ENCODE measurements around the gene C19orf47.

Gene C19orf47

GRCh38 chr19:40280608-40281221, 67.5 kb downstream of the C19orf47 start:
- DNase-seq, result no peak

DNA sequence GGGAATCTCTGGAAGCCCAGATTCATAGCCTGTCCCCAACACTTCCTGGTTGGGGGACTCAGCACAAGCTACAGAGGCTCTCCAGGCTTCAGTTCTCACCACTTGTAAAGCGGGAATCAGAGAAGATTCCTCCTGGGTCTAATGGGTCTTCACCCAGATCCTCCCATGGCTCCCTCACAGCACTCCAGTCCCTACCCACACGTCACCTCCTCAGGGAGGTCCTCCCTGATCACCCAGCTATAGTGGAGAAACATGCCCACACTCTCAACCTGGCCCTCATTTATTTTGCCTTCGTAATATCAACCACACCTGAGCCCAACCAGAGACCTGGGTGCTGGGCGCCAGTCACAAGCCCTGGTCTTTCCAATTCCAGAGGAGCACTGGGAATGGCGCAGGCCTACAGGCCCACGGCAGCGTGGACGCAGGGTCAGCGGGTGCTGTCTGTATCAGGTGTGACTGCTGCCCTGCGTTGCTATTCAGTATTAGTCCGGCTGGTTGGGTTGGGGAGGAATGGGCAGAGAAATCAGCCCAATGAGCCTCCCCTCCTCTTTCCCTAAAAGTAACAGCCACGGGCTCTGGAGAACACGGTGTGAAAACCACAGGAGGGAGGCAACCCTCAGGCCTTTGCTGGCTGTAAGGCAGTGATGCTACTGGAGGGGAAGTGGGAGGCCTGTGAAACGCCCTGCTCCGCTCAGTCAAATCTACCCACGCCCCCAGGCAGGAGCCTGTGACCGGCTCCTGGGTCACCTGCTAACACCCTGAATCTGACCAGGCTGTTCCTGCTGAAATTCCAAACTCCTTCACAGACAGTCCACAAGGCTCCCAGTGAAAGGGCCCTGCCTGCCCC, 68.2 kb downstream of the C19orf47 start:
- no peak for DNase-seq

- no peak for DNase-seq
Observed at GRCh38 chr19:40279120-40279551, 69.1 kb downstream of the C19orf47 start.

DNA sequence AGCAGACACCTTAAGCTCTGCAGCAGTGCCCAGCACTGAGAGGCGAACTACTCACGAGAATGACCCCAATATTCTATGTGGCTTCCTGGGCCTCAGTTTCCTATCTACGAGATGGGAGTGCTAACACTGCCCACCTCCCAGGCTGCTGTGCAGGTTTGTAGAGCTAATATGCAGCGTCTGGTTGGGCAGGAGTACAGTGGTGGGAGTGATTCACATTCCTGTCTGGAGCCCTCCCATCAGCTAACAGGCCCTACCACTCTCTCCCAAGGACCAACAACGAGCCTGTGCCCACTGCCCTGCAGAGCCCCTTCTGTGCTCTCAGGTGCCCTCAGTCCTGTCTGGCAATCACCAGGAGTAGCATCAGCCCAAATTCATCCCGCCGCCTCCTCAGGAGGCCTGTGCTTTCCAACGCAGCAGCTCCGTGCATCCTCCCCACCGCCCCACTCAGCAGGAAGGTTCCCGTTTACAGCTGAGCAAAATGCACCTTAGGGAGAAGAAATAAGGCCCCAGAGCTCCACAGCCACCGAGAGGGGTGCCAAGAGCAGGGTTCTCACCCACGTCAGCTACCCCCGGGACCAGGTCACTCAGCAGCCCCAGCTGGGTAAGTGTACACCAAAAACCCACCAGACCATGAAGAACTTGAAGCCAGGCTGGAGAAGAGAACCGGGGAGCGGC, 69.7 kb downstream of the C19orf47 start:
- no peak for DNase-seq

GRCh38 chr19:40277356-40278059, 70.7 kb downstream of the C19orf47 start:
- no peak for DNase-seq

GRCh38 chr19:40274585-40275544, 73.3 kb downstream of the C19orf47 start:
- DNase-seq, result no peak

DNA sequence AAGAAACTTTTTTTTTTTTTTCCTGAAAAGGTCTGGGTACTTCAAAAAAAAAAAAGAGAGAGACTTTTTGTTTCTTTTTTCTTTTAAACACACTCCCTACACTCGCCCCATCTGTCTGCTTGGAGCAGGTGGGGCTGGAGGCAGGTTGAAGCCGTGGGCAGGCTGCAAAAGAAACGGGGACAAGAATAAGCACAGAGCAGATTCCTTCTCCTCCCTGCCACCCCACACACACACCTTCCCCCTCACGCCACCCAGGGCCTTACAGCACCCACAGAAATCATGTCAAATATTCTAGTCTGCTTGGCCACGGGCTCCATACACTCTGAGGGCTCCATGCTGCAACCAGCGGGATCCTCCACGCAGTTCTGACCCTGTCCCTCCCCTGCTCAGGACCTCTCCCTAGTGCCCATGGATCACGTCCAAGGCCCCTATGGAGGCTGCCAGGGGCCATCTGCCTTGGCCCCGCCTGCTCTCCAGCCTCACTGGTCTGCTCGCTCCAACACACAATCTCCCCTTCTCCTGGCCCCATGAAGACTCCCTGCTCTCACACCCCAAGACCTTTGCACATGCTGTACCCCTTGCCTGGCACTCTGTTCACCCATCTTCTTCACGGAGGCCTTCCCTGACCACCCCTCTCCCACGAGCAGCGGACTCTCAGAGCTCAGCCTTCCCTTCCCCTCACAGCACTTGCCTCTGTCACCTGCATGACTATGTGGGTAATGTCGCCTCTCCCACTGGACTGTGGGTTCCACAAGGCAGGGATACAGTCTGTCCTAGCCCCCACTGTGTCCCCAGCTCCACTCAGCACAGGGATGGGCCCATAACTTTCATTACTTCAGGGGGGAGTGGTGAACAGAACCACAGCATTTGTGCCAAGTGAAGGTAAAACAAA, 74.5 kb downstream of the C19orf47 start:
- no peak for DNase-seq

GRCh38 chr19:40272261-40272660, 75.9 kb downstream of the C19orf47 start:
- DNase-seq, result no peak

DNA sequence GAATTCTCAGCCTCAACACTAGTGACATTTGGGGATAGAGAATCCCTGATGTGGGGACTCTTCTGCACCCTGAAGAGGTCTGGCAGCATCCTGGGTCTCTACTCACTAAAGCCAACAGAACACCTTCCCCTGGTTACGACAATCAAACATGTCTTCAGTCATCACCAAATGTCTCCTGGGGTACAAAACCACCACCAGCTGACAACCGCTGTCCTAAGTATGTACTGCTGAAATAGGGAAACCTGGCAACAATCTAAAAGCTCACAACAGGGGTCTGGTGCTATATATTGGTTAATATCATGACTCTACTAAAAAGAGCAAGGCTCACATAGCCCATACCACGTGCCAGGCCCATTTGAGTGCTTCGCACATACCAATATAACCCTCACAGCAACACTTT, 76.5 kb downstream of the C19orf47 start:
- no peak for DNase-seq

DNA sequence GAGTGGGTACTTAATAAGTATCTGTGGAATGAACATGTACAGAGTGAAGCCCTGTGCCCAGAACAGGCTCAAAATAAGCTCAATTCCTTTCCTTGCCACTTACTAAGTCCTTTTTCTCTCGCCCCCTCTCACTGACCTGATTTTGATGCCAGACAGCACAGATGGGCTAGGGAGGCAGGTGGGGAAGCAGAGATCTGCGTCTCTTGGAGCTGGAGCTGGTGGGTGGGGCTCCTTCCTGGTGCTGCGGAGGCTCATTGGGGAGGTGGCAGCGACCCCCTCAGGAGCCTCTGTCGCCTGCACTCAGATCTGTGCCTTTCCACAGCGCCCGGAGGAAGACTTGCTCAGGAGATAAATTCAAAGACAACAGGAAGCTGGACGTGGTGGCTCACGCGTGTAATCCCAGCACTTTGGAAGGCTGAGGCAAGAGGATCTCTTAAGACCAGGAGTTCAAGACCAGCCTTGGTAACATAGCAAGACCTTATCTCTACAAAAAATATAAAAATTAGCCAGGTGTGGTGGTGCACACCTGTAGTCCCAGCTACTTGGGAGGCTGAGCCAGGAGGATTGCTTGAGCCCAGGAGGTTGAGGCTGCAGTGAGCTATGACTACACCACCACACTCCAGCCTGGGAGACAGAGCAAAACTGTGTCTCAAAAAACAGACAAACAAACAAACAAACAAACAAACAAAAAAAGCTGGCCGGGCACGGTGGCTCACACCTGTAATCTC, 77.7 kb downstream of the C19orf47 start:
- DNase-seq, result no peak

Measured in activated CD8-positive, alpha-beta memory T cell treated with anti-CD3 and anti-CD28 coated beads for 24 hours (primary cell).